LNCaP clone FGC (cell line): ENCODE data around the gene SPEM1.
"Not testable (repeated sequence)": the region's sequence is repeated elsewhere in the genome, so short reads cannot be mapped to it uniquely, and the experiment has no call there.

Source experiments
- DNase-seq: peaks from one replicate; pipeline ENCODE4 v3.0.0-alpha.2; 2011; ENCODE audit warnings: low read depth
- H3K4me3 ChIP-seq: 2 replicates; pipeline ENCODE4 v1.5.1; 2011; ENCODE audit warnings: mild to moderate bottlenecking, low read depth, low read length, control low read depth
- CTCF ChIP-seq: IDR thresholded peaks from 2 replicates; pipeline ENCODE4 v1.5.1; 2012; ENCODE audit warnings: mild to moderate bottlenecking; ENCODE audit not compliant: control insufficient read depth, insufficient read depth; ENCODE audit errors: extremely low read depth

The SPEM1 gene

DNA sequence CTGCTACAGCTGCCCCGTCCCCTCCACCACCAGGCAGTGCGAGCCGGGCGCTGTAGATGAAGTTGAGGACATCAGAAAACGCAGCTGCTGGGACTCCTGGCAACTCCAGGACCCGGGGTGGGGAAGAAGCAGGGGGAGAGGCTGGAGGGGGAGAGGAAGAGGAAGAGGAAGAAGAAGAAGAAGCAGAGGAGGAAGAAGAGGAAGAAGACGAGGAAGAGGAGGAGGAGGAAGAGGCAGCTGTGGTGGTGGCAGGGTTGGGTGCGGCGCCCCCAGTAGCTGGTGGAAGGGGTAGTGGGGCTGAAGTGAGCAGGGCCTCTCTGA lies 46.2 kb downstream of the SPEM1 start:
- no peak overlapping the region for H3K4me3 ChIP-seq
- no peak for DNase-seq
- TF ChIP-seq CTCF = no peak

- TF ChIP-seq CTCF = no peak
- DNase-seq = no peak
- H3K4me3 ChIP-seq = no peak overlapping the region
These were observed 46.7 kb downstream of the SPEM1 start for GRCh38 chr17:7466639-7467341.

DNA sequence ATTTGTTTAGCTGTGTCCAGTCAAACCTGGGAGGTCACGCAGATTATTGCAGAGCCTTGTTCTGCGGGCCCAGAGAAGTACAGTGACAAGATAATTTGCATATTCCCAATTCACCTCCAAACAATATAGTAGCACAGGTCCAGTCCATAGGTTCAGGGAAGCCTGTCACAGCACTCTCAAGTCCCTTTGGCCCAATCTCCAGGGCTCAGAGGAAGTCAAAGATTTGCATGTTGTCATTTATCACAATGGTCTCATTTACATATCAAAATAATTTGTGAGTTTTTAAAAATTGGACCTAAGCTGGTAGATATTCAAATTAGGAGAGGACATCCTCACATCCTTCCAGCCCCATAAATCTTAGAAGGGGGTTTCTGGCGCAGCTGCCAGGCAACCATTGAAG lies 47.4 kb downstream of the SPEM1 start:
- DNase-seq = no peak
- no peak for TF ChIP-seq CTCF
- H3K4me3 ChIP-seq = no peak overlapping the region

GRCh38 chr17:7468290-7468689 lies 48.2 kb downstream of the SPEM1 start:
- DNase-seq = no peak
- no peak overlapping the region for H3K4me3 ChIP-seq
- no peak for TF ChIP-seq CTCF

DNA sequence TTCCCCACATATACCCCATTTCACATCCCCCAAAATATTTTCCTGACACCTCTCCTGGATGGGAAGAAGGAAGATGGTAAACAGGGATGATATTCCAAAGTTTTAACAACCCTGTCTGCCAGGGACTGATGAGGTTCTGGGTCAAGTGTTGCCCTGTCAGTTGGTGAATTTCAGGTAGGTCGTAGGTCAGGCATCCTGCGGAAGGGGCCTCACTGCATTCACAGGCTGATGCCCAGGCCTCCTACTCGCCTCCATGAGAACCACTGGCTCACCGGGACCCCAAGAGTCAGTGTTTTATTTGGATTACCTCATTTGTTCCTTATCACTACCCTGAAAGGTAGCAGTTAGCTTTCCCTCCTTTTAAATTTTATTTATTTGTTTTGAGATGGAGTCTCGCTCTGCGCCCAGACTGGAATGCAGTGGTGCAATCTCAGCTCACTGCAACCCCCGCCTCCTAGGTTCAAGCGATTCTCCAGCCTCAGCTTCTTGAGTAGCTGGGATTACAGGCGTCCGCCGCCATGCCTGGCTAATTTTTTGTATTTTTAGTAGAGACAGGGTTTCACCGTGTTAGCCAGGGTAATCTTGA lies 48.8 kb downstream of the SPEM1 start:
- DNase-seq = no peak
- TF ChIP-seq CTCF = no peak
- H3K4me3 ChIP-seq = no peak overlapping the region

DNA sequence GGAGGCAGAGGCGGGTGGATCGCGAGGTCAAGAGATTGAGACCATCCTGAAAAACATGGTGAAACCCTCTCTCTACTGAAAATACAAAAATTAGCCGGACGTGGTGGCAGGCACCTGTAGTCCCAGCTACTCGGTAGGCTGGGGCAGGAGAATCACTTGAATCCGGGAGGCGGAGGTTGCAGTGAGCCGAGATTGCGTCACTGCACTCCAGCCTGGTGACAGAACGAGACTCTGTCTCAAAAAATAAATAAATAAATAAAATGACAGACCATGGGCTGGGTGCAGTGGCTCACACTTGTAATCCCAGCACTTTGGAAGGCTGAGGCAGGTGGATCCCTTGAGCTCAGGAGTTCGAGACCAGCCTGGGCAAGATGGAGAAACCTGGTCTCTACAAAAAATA lies 49.7 kb downstream of the SPEM1 start:
- H3K4me3 ChIP-seq, DNase-seq: not testable (repeated sequence)

DNA sequence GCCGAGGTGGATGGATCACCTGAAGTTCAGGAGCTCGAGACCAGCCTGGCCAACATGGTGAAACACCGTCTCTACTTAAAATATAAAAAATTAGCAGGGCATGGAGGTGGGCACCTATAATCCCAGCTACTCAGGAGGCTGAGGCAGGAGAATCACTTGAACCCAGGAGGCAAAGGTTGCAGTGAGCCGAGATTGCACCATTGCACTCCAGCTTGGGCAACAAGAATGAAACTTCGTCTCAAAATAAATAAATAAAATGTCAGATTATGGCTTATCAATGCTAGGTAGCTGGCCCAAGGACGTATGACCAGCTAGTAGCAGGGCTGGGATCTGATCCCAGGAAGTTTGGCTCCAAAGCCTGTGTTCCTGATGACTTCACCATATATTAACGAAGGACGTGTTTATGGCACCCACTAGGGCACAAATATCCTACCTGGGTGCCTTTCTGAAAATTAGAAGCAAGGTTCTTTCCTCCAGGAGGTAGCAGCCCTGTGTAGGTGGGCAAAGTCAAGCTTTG lies 50.4 kb downstream of the SPEM1 start:
- not testable (repeated sequence) for DNase-seq, H3K4me3 ChIP-seq
